Measurements from ENCODE around the gene SAP25.

The SAP25 gene

DNA sequence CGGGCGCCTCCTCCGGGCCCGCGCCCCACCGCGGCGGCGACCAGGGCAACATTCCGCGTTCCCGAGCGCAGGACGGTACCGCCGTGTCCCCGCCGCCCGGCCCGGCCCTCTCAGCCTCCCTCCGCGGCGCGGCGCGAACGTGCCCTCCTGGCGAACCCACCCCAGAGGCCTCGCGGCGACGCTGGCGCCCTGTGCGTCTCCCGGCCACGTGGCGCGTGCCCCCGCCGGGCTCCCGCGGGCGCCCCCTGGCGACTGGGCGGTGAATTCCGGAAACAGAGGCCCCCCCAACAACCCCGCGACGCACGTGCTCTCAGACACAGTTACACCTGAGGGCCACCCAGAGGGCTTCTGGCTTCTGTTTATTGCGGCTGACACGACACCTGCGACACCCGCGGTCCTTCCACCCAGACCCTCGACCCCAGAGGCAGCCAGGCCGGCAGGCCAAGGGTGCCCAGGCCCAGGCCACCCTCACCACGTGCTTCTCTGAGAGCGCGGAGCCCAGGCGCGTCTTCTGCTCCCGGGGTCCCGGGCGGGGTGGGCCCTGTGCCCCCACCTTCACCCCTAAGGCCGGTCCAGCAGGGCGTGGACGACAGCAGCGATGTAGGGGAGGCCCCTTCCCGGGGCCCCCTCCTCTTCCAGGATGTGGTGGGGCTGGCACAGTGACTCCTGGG lies at the start of gene SAP25:
Gene SAP25 (minus strand): TSS at position 210 of the 671 bp plus-strand sequence. CDS start 158 bp downstream, at position 52.
- no peak for ATAC-seq

DNA sequence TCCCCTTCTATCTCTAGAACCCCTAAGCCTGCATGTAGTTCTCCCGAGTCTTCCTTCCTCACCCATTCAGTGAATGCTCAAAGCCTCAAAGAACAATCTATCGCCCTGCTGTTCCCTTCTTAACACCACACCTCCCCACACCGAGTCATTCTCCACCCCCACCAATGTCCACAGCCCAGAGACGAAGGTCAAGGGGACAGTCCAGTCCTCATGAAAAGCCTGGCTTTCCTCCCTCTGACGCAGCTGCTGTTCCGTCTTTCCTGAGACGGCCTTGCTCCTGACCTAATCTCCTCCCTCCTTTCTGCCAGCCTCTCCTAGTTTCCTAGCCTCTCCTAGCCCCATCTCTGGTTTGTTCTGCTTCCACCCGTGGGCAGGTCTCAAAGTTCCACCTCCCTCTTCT lies 47.9 kb upstream of the SAP25 start:
- no peak for ATAC-seq

DNA sequence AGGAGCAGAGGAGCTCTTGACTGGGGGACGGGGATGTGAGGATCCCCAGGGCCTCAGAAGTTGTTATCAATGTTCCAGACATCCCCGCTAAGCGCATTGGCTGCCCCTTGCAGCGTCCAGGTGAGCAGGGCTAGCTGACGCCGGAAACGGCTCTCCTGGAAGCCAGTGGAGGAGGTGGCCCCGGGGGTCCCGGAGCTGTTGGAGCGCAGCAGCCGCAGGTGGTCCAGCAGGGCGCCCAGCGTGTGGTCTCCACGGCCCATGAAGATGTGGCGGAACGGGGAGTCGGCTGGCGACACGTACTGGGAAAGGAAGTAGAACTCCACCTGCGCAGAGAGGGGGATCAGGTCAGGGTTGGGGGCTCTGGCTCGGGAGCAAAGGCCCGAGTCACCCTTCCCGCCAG lies 47.1 kb upstream of the SAP25 start:
- ATAC-seq, result no peak

DNA sequence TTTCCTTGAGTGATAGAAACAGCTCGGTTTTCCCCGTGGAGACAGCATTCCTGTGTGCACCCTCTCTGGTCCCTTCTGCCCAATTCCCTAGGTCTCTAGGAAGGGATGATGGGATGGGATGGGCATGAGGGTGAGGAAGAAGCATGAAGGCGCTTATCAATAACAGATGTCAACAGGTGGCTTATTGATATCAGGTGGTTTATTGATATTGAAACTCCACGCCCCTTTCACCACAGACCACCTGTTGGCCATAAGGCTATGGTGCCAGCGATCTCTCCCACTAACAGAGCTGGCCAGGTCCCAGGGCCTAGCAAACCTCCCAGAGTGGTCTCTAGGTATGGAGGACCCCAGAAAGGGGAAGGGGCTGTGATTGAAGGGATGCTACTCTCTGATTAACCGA lies 46.5 kb upstream of the SAP25 start:
- no peak for ATAC-seq

DNA sequence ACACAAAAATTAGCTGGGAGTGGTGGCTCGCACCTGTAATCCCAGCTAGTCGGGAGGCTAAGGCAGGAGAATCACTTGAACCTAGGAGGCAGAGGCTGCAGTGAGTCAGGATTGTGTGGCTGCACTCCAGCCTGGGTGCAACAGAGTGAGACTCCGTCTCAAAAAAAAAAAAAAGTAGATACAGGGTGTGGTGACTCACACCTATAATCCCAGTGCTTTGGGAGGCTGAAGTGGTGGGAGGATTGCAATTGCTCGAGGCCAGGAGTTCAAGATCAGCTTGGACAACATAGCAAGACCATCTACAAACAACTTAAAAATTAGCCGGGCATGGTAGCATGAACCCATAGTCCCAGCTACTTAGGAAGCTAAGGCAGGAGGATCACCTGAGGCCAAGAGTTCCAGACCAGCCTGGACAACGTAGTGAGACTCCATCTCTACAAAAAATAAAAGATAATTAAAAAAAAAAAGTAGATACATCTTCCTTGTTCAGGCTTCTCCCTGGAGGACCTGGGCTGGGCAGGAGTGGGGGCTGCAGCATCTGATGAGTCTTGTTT lies 40.7 kb upstream of the SAP25 start:
- ATAC-seq, result no peak

DNA sequence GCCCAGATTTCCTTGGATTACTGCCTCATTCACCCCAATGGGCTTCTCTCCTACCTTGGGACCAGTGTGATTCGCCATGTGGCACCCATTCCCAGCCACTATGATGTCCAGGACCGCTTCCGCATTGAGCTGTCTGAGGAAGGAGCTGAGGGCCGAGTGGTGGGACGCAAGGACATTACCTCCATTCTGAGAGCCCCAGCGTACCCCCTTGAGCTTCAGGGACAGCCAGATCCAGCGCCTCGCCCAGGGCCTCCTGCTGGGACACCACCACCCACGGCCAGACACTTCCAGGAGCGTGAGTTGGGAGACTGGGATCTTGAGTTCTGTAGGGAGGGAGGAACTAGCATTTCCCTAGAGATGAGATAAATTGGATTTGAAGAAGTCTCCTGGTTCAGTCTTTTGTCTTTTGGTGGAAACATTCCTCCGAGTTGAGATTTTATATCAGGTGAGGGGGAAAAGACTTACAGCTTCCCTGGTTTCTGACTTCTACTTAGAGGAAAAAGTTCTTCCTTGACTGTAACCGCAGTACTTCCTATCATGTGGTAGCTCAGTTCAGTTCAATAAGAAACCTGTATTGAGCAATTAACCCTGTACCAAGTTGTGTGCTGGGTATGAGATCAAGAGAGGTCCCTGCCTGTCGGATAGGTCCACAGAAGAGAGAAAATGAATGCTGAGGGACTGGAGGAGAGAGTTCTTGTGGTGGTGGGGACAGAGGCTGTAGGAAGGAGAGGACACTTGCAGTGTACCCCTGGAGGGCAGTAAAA lies 39.9 kb upstream of the SAP25 start:
- no peak for ATAC-seq

DNA sequence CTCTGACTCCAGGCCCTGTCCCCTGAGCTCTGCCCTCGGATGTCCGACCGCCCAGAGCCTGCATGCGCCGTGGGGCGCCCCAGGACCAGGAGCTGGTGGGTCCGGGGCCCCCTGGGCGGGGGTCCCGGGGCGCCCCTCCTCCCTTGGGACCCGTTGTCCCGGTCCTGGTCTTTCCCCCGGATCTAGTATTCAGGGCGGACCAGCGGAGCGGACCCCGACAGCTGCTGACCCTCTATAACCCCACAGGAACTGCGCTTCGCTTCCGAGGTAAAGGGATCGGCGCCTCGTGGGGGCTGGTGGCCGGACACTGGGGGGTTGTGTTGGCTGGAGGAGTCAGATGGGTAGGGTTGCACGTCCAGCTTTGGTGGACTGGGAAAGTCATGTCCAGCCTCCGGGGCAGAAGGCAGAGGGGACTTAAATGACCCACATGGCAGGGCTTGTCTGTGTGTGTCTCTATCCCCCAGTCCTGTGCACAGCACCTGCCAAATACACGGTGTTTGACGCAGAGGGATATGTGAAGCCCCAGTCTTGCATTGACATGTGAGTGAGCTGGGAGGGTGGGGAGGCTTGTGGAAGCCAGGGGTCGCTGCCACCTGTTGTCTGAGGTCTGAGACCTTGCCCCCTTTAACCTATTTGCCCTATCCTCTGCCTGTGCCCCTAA lies 39.2 kb upstream of the SAP25 start:
- ATAC-seq, result no peak

DNA sequence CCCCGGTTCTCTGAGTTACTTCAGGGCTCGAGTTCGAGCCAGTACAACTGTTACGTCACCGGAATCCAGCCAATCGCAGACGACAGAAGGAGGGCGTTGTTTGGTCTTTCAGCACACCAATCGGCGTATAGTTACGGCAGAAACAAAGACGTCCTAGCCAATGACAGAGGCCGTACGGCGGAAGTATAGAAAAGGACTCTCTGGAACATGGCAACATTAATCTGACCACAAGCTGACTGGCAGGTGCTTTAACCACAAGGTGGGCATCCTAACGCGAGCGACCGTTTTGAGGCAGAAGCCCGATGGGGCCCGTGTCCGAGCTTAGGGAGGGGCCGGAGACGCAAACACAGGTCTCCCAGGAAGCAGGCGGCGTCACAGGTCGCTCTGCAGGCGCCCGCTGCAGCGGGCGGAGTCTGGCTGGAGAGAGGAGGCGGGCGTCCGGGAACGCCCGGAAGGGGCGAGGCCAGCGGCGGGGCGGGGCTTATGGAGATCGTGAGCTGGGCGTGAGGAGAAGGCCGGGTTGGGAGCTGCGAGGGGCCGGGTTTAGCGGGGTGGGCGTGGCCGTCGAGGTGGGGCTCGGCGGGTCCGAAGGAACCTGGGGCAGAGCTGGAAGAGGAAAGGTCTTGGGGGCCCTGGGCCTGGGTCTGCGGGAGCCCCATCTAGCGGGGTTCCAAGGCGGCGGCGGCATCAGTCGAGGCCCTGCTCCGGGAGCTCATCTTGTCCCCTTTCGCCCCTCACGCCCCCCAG lies 38.5 kb upstream of the SAP25 start, which contains the start of gene MOSPD3:
Gene MOSPD3 (plus strand): TSS at position 558 of the 747 bp plus-strand sequence. CDS start 252 bp downstream, outside the sequence.
- peak; percentile 95 for ATAC-seq

DNA sequence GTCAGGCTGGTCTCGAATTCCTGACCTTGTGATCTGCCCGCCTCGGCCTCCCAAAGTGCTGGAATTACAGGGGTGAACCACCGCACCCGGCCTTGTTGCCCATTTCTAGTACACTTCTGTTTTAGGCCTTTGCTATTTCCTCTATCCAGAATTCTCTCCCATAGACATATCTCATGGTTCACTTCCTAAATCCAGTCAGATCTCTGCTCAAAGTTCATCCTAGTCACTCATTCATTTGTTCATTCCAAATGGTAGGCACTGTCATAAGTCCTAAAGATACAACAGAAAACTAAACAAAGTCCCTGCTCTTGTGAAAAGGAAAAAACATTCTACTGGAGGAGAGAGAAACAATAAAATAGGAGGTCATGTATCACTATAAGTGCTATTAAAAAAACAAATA lies 36.3 kb upstream of the SAP25 start:
- ATAC-seq, result no peak

DNA sequence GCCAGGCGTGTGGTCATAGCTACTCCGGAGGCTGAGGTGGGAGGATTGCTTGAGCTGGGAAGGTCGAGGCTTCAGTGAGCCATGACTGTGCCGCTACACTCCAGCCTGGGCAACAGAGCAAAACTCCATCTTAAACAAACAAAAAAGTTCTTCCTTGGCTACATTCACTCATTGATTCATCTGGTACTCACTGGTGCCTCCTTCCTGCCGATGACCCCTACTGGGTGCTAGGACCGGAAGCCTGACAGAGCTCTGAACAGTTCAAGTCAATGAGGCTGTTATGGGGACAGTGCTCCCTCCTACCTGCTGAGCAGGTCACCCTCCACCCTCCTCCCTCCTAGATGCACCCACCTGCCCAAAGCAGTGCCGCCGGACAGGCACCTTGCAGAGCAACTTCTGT lies 33.4 kb upstream of the SAP25 start:
- ATAC-seq, result no peak

DNA sequence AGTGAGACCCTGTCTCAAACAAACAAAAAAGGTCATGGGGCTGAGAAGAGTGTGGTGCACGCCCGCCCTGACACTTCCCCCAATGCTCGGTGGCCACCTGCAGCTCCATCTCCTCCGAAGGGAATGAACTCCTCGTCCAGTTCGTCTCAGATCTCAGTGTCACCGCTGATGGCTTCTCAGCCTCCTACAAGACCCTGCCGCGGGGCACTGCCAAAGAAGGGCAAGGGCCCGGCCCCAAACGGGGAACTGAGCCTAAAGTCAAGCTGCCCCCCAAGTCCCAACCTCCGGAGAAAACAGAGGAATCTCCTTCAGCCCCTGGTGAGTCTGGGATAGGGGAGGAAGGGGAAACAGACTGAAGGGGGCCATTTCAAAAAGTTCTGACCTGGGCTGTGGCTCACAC lies 32.6 kb upstream of the SAP25 start:
- no peak for ATAC-seq

DNA sequence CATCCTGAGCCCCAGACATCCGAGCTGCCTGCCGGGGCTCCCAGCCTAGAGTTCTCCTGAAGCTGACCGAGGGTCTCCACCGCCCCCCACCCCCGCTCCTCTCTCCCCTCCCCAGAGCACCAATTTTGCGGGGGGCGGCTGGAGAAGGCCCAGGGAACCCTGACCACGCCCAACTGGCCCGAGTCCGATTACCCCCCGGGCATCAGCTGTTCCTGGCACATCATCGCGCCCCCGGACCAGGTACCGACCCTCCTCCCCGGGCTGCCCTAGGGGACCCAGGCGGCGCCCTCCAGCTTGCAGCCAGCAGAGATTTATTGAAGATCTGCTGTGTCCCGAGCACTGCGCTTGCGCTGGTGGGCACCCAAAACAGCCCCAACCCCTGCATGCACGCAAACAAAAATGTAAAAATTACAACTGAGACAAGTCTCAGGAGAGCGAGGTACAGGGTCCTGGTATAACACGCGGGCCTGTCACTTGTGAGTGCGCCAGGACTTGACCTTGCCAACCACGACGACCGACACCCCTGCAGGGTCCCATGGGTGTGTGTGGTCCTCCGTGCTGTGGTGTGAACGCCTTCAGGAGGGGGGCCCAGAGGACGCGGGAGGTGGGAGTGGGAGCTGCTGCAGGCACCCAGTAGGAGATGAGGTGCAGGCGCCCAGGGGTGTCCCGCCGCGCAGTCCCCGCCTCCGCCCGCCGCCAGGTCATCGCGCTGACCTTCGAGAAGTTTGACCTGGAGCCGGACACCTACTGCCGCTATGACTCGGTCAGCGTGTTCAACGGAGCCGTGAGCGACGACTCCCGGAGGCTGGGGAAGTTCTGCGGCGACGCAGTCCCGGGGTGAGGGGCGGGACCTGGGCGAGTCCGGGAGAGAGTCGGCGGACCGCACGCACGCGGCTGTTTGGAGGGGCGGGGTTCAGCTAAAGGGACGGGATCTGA lies 31.5 kb upstream of the SAP25 start:
- ATAC-seq, result peak; percentile 13 to 16

DNA sequence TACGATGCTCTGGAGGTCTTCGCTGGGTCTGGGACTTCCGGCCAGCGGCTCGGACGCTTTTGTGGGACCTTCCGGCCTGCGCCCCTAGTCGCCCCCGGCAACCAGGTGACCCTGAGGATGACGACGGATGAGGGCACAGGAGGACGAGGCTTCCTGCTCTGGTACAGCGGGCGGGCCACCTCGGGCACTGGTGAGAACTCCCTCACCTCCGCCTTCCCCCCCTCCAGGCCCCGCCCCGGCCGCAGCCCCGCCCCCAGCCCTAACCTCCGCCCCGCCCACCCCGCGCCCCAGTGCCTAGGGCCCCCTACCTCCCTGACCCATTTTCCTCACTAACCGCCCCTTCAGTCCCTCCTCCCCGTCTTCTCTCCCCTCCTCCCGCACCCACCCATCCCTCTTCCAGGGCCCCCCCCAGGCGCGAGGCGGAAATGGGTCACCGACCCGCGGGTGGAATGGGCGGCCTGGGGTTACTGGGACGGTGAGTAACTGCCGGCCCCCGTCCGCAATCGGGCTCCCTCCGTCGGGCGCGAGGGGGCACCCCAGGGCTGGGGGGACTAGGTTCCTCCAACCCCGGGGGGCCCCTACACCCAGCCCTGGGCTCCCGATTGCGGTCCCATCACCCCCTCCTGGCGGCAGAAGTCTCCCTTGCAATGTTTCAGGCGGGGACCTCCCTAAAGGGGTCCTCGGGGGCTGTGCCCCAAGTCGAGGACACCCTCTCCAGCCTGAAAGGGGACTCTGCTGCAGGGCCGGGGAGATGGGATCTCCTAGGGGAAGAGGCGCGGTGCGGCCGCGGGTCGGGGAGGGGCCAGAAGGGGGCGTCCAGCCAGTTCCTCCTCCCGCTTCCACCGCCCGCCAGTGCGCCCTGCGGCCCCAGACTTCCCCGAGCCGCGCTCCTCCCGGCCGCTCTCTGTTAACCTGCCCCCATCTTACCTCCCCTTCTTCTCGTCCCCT lies 30.6 kb upstream of the SAP25 start:
- ATAC-seq, result peak; percentile 73

DNA sequence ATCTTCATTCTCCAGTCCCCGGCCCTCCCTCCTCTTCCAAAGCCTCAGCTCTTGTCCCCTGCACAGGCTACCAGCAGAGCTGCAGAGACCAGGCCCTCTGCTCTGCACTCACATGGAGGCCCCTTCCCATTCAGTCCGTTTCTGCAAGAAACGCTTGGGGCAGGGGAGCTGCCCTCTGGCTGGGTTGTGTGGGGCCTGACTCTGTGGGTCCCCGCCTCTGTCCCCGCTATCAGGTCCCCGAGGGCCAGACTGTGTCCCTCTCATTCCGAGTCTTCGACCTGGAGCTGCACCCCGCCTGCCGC lies 30.0 kb upstream of the SAP25 start:
- no peak for ATAC-seq

DNA sequence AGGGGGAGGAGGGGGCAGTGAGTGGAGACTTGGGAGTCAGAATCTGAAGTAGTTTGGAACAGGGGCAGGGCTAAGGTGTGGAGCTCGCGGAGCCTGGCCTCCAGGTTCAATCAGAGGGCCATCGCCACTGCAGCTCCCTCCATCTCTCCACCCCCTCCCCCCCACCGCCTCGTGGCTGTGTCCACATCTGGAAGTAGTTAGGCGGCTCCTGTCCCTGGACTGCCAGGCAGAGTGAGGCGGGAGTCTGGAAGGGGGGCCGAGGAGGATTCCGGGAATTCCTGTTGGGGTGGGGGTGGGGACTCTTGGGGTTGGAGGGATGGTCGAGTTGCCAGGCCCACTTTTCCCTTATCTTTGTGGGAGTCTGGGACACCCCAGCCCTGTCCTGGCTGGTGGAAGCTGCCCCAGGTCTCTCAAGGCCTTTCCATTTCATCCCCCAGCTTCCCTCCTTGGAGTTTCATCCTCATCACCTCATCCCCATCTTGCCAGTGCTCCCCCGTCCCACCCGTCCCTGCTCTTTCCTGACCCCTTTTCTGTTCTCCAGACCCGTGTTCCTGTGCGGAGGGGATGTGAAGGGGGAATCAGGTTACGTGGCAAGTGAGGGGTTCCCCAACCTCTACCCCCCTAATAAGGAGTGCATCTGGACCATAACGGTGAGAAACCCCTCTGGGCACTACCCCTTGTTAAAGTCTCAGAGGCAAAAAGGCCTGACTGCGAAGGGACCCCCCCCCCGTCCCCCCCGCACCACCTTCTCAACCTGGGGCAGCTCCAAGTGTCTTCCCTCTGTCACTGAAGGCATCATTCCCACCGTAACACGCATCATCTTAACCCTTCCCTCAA lies 29.4 kb upstream of the SAP25 start:
- no peak for ATAC-seq

DNA sequence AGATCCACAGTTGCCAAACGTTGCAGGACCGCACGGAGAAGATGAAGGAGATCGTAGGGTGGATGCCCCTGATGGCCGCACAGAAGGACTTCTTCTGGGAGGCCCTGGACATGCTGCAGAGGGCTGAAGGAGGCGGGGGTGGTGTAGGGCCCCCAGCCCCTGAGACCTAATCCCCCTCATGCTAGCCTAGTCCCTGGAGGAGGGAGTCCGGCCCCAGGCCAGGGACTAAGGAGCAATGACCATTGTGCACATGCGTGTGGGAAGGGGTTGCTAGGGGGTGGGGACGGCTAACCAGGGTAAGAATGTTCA lies 27.0 kb upstream of the SAP25 start:
- no peak for ATAC-seq

DNA sequence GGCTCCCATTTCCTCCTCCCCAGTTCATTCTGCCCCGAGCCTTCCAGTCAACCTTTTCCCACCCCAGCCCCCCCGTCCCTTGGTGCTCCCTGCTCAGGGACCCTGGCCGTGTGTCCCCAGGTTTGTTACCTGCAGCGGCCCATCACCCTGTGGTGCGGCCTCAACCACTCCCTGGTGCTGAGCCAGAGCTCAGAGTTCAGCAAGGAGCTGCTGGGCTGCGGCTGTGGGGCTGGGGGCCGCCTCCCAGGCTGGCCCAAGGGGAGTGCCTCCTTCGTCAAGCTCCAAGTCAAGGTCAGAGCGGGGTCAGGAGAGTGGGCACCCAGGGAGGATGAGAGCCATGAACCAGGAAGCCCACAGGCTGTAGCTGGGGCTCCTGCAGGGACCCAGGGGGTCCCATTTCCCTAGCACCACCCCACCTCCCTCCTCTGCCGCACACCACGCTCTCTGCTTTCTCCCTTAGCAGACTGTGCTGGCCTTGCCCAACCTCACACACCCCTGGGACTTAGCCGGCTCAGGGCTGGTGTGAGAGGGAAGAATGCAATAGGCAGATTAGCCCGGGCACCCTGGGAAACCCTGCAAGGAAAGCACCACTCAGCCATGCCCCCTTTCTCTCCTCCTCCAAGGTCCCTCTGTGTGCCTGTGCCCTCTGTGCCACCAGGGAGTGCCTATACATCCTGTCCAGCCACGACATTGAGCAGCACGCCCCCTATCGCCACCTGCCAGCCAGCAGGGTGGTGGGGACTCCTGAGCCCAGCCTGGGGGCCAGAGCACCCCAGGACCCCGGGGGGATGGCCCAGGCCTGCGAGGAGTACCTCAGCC lies 26.4 kb upstream of the SAP25 start:
- ATAC-seq, result no peak

DNA sequence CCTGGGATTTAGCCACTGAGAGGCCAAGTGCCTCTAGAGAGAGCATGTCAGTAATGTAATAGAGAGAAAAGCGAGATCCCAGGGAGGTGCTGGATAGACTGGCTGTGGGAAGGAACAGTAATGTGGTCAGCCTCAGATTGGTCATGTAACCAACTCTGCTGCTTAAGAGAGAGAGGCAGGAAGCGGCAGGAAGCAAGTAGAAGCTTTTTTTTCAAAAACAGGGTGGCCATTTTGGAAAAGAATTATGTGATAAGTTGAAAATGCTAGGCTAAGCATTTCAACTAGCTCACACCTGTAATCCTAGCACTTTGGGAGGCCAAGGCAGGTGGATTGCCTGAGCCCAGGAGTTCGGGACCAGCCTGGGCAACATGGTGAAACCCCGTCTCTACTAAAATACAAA lies 24.7 kb upstream of the SAP25 start:
- no peak for ATAC-seq

DNA sequence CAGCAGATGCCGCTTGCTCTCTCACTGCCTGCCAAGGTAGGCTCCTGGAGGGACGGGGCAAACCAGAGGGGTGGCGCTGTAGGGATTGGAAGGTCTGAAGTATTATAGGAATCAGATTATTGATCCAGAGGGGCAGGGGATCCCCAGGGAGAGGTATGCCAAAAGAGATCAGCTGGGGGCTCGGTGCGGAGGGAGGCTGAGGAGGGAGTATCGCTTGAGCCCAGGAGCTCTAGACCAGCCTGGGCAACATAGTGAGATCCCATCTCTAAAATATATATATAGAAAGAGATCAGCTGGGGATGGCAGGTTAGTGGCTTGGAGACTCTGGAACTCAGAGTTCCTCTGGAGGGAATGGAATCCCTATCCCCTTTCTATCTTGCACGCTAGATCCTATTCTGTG lies 21.5 kb upstream of the SAP25 start:
- no peak for ATAC-seq

All from activated CD4-positive, CD25-positive, alpha-beta regulatory T cell treated with anti-CD3 and anti-CD28 coated beads, Interleukin-2, amount 50 U/mL, for 24 hours (primary cell).